HG02884 (cell line): ENCODE results near the gene TEDDM1.

ENCODE experiments used
- ATAC-seq: cut with Tn5 transposase; IDR thresholded peaks from one replicate; pipeline ENCODE4 v1.9.1; 2021; ENCODE audit warnings: mild to moderate bottlenecking, moderate library complexity; ENCODE audit not compliant: unreplicated experiment

TEDDM1 gene

GRCh38 chr1:182407724-182408123 is 7.3 kb upstream of the TEDDM1 start:
- no peak for ATAC-seq

GRCh38 chr1:182406012-182406411 is 5.5 kb upstream of the TEDDM1 start:
- no peak for ATAC-seq

GRCh38 chr1:182405578-182405977 is 5.1 kb upstream of the TEDDM1 start:
- ATAC-seq, result no peak

- no peak for ATAC-seq
Observed at GRCh38 chr1:182404781-182405180, 4.3 kb upstream of the TEDDM1 start.

- no peak for ATAC-seq
Observed at GRCh38 chr1:182397653-182398393, 2.6 kb downstream of the TEDDM1 start.

- no peak for ATAC-seq
Observed at GRCh38 chr1:182395906-182396305, 4.6 kb downstream of the TEDDM1 start.

- no peak for ATAC-seq
Observed at GRCh38 chr1:182394055-182394775, 6.3 kb downstream of the TEDDM1 start.

- ATAC-seq, result no peak
Observed at GRCh38 chr1:182392050-182393028, 8.1 kb downstream of the TEDDM1 start.

- ATAC-seq, result peak; percentile 68
Observed at GRCh38 chr1:182391362-182392049, 9.0 kb downstream of the TEDDM1 start, which contains the start of gene GLUL. GLUL (minus strand) TSS chr1:182391790; CDS start chr1:182388737, 3,053 bp downstream.

GRCh38 chr1:182391028-182391361 is 9.5 kb downstream of the TEDDM1 start:
- no peak for ATAC-seq

GRCh38 chr1:182389619-182390047 is 10.8 kb downstream of the TEDDM1 start:
- no peak for ATAC-seq

- ATAC-seq, result no peak
Observed at GRCh38 chr1:182388392-182389134, 11.9 kb downstream of the TEDDM1 start.

- no peak for ATAC-seq
Observed at GRCh38 chr1:182387566-182387965, 12.9 kb downstream of the TEDDM1 start.

GRCh38 chr1:182386980-182387379 is 13.5 kb downstream of the TEDDM1 start:
- no peak for ATAC-seq

GRCh38 chr1:182385885-182386853 is 14.3 kb downstream of the TEDDM1 start:
- ATAC-seq, result no peak

- ATAC-seq, result no peak
Observed at GRCh38 chr1:182384387-182384960, 16.0 kb downstream of the TEDDM1 start.

- ATAC-seq, result no peak
Observed at GRCh38 chr1:182383934-182384333, 16.5 kb downstream of the TEDDM1 start.

- no peak for ATAC-seq
Observed at GRCh38 chr1:182383037-182383661, 17.3 kb downstream of the TEDDM1 start.
